ENCODE results near the gene ARFRP1.
"Not testable (repeated sequence)": the region's sequence is repeated elsewhere in the genome, so short reads cannot be mapped to it uniquely, and the experiment has no call there.

The ARFRP1 gene

DNA sequence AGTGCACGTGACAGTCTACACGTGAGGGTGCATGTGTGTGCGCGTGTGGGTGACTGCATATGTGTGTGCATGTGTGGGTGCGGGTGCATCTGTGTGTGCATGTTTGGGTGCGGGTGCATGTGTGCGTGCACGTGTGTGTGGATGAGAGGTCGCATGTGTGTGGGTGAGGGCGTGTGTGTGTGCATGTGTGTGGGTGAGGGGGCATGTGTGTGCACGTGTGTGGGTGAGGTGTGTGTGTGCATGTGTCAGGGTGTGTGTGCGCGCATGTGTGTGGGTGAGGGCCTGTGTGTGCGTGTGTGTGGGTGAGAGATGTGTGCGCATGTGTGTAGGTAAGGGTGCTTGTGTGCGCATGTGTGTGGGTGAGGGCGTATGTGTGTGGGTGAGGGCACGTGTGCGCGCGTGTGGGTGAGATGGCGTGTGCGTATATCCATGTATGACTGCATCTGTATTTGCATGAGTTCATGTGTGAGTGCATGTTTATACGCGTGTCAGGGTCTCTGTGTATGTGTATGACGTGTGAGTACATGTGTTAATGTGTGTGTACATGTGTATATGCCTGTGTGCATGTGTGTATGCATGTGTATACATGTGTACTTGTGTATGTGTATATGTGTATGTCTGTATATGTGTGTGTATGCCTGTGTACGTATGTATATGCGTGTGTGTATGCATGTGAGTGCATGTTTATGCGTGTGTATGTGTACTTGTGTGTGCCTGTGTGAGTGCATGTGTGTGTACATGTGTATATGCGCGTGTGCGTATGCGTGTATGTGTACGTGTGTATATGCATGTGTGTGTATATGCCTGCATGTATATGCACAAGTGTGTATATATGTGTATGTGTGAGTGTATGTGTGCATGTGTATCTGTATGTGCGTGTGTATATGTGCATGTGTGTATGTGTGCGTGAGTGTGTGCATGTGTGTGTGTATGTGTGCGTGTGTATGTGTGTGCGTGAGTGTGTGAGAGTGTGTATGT lies 24.6 kb upstream of the ARFRP1 start:
- FAIRE-seq: no peak

DNA sequence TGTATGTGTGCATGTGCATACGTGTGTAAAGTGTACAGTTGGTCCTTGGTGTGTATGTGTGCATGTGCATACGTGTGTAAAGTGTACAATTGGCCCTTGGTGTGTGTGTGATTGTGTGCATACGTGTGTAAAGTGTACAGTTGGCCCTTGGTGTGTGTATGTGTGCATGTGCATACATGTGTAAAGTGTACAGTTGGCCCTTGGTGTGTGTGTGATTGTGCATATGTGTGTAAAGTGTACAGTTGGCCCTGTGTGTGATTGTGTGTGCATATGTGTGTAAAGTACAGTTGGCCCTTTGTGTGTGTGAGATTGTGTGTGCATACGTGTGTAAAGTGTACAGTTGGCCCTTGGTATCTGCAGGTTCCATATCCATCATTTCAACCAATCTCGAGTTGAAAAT lies 23.6 kb upstream of the ARFRP1 start:
- FAIRE-seq: no peak

- not testable (repeated sequence) for FAIRE-seq
Observed at GRCh38 chr20:63730189-63730733, 22.5 kb upstream of the ARFRP1 start.

DNA sequence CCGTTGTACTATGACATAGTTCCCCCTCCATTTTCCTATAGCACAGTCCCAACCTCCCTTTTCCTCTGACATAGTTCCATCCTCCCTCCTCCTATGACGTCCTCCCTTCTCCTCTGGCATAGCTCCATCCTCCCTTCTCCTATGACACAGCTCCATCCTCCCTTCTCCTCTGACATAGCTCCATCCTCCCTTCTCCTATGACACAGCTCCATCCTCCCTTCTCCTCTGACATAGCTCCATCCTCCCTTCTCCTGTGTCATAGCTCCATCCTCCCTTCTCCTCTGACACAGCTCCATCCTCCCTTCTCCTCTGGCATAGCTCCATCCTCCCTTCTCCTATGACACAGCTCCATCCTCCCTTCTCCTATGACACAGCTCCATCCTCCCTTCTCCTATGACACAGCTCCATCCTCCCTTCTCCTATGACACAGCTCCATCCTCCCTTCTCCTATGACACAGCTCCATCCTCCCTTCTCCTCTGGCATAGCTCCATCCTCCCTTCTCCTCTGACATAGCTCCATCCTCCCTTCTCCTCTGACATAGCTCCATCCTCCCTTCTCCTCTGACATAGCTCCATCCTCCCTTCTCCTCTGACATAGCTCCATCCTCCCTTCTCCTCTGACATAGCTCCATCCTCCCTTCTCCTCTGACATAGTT lies 15.3 kb upstream of the ARFRP1 start:
- not testable (repeated sequence) for FAIRE-seq

DNA sequence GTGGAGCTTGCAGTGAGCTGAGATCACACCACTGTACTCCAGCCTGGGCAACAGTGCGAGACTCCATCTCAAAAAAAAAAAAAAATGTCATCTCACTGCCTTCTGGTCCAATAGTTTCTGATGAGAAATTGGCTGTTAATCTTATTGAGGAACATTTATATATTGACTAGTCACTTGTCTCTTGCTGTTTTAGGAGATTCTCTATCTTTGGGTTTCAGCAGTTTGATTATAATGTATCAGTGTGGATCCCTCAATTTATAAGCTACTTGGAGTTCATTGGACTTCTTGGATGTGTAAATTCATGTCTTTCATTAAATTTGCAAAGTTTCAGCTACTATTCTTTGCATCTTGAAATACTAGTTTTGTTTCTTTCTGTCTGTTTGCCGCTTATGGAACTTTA lies 11.2 kb upstream of the ARFRP1 start:
- FAIRE-seq: no peak

DNA sequence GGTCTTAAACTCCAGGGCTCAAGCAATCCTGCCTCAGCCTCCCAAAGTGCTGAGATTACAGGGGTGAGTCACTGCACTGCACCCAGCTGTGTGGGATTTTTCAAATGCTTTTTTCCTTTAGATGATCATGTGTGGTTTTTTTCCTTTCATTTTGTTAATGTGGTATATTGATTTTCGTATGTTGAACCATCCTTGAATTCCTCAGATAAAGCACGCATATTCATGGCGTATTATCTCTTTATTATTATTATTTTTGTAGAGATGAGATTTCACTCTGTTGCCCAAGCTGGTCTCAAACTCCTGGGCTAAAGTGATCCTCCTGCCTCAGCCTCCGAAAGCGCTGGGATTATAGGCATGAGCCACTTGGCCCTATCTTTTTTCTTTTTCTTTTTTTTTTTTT lies 7.1 kb upstream of the ARFRP1 start:
- FAIRE-seq: no peak

DNA sequence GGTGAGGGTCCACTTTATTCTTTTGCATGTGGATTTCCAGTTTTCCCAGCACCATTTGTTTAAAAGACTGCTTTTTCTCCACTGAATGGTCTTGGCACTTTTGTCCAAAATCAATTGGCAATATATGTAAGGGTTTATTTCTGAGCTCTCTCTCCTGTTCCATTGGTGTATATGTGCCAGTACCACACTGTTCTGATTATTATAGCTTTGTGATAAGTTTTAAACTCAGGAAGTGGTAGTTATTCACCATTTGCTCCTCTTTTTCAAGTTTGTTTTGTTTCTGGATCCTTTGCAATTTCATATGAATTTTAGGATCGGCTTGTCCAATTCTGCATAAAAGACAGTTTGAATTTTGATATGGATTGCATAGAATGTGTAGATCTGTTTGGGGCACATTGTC lies 4.4 kb upstream of the ARFRP1 start:
- no peak for FAIRE-seq

DNA sequence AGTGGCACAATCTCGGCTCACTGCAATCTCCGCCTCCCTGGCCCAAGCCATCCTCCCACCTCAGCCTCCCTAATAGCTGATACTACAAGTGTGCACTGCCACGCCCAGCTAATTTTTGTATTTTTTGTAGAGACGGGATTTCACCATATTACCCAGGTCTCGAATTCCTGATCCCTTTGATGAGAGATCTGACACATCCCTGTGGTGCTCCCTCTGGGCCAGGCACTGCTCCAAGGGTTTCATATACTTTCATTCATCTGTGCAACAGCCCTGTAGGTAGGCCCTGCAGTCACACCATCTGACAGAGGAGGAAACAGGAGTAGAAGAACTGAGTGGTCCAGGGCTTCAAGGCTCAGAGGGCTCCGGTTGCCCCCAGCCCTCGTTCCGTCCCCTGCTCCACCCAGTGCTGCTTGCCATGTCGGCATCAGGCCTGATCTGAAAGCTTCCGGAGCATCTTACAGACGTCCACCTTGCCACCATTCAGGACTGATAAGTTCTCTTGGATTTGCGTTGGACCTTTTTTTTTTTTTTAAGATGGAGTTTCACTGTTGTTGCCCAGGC lies 3.4 kb upstream of the ARFRP1 start:
- no peak for FAIRE-seq

DNA sequence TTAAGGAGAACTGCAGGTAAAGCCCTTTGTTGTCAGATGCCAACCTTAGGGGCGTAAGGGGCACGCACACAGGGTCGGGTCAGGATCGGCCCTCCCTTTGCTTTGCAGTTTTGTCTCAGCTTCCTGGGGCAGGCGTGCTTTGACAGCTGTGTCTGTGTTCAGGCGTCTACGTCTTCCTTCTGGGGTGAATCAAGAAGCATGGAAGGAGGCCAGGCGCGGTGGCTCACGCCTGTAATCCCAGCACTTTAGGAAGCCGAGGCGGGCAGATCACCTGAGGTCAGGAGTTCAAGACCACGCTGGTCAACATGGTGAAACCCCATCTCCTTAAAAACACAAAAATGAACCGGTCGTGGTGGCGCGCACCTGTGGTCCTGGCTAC lies 1.4 kb upstream of the ARFRP1 start:
- FAIRE-seq: no peak

- no peak for FAIRE-seq
Observed at GRCh38 chr20:63708301-63709148, 749 bp upstream of the ARFRP1 start.

DNA sequence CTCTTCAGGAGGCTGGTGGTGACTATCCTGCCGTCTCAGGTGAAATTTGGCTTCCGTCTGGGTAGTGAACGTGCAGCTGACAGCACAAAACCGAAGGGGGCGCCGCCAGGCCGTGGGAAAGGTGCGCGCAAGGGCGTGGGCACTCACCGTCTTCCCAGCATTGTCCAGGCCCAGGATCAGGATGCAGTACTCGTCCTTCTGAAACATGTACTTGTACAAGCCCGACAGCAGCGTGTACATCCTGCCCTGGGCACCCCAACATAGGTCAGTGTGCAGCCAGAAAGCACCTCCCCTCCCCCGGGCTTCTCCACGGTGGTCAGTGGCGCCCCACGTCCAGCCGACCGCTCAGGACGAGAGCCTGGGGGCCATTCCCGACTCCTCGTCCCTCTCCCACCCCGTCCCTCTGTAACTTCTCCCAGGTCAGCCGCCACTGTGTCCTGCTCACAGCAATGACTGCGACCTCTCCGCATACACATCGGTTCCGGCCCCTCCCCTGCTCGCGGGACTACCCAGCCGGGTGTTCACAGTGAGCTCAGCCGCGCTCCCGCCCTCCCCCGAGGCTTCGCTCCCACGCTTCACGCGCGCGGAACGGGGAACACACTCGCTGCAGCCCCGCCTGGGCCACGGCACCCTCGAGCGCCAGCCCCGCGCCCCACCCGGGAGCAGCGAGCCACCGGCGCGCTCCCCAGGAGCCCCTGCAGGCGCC lies 771 bp downstream of the ARFRP1 start:
- no peak for FAIRE-seq

DNA sequence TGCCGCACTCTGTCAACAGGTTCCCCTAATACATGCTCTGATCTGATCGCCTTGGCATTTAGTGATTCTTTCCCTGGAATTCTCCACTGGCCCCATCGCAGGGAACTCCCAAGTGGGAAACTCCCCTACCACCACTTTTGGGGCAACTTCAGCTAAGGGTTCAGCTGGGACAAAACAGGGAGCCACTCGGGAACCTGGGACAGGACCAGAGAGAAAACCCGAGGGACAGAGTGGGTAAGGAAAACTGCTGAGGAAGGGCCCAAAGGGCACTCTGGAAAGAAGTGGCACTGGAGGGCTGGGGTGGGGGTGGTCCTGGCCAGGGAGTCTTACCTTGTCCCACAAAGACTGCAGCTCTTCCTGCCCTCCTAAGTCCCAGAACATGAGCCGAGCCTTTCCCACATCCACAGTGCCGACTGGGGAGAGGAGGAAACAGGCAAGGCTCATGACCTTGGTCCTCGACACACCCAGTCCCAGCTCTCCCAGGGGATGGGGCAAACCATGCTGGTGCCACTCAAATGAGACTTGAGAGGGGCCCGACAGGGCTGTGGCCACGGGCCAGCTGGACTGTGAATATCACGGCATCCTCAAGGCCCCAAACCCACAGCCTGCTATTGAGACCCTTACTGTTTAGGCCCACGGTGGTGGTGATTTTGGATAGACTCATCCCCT lies 1.6 kb downstream of the ARFRP1 start:
- no peak for FAIRE-seq

DNA sequence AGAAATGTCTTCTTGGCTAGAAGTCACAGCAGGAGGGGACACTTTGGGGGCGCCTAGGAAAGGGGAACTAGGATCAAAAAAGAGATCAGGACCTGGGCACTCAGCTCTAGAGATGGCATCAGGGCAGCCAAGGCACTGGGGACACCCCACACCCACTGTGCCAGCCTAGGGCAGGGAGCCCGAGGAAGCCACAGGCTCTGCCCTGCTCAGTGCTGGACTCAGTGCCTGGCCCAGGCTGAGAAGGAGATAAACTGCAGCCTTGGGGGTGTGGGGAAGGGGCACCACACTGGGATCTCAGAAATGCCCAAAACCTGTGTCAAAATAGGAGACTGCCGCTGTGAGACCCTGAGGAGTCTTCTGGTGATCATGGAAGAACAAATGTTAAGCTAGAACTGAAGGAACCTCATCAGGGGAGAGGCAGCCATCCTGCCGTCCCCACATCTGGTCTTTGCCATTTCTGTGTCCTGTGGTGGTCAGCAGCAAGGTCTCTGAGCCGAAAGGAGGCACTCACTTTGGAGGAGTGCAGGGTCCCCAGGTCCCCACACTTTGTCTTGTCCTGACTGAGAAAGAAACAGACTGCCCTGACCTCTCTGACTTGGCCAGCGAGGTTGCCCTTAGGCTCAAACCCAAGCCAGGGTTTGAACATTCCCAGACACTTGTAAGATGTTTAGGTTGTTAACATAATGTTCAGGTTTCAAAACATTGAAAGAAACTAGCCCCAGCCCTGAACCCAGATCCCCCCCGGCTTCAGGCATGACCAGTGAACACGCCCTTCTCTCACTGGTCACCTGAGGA lies 2.3 kb downstream of the ARFRP1 start:
- FAIRE-seq: no peak

DNA sequence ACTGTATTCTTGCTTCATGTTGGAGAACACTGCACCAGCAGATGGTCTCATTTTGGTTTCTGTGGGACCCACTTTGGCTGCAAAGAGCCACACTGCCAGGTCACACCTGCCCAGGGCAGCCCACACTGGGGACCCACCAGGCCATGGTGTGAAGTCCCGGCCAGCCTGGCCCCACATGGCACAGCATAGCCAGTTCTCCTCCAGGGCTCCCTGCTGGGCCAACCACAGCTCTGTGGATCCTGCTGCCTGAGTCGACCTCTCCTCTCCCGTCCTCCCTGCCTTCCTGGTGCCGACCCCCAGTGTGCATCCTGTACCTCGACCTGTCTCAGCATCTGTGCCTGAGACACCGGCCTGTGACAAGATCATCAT lies 3.0 kb downstream of the ARFRP1 start:
- no peak for FAIRE-seq

DNA sequence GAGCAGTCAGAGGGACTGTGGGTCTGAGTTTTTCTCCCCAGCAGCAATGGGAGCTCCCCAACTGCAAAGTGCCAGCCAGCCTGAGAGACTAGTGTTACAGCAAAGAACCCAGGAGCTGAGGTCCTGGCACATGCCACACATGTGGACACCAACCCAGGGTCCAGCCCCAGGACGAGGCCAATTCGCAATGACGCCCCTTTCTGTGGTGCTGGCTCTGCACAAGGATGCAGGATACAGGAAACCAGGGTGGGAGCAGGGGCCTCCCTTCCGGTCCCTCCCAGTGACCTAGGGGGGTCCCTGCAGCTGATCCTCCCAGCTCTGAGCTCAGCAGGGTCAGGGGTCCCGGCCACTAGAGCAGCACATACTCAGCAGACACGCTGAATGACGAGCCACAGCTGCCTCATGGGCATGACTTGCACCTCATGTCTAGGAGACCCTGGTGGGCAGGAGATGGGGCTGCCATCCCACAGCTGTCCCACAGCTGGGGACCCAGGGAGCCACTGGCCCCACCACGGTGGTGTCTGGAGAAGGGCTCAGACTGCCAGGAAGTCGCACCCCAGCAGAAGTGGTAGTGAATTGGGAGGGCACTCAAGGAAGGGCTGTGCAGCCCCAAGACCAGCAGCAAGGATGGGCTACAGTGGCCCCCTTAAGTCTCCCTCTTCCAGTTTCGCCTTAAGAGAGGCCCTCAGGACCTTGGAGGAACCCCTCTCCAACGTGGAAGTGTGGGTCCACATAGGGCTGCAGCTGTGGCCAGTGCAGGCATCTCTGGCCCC lies 3.6 kb downstream of the ARFRP1 start:
- no peak for FAIRE-seq

GRCh38 chr20:63703471-63703975 lies 4.3 kb downstream of the ARFRP1 start:
- no peak for FAIRE-seq

GRCh38 chr20:63702751-63703470 lies 4.9 kb downstream of the ARFRP1 start:
- FAIRE-seq: no peak

DNA sequence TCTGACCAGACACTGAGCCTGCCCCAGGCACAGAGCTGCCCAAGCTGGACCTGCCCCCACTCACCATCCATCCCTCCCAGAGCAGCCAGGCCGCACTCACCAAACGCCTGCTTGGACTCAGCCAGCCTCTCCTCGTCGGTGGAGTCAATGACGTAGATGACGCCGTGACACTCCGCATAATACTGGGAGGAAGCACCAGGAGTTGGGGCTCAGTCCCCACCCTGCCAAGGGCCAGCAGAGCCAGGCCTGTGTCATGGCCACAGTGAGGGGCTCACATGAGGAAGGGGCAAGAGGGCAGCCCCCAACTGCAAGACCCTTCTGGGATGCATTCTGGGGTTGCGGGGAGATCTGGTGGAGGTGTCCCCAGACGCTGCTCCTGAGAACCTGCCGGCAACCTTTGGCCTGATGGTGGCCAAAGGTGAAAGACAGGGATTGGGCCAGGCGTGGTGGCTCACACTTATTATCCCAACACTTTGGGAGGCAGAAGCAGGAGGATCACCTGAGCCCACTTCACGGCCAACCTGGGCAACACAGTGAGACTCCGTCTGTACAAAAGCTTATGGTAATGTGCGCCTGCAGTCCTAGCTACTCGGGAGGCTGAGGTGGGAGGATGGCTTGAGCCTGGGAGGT lies 5.6 kb downstream of the ARFRP1 start:
- FAIRE-seq: no peak

All from A204.1 (cell line).